ENCODE data around the gene ESPN.
A peak's percentile ranks its signal among the peaks of the same experiment; 100 is the strongest.
"Not testable (repeated sequence)": the region's sequence is repeated elsewhere in the genome, so short reads cannot be mapped to it uniquely, and the experiment has no call there.

Gene ESPN

DNA sequence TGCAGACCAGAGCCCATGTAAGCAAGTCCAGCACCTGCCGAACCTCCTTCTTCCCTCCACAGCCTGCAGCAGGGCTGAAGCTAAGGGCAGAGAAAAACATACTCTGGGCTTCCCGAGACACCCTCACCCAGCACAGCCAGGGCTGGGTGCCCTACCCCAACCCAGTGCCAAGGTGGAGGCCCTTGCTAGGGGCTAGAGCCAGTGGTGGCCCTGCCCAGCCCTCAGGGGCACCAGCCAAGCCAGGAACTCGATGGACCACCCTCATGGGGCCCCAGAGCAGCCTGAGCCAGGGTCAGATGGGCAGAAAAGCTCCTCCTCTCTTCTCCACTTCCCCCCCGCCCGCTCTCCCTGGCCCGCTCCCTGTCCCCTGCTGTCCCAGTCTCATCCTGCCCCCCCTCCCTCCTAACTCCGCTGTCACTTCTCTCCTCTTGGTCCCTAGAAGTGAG is 25.5 kb downstream of the ESPN start:
- DNase-seq, result no peak

DNA sequence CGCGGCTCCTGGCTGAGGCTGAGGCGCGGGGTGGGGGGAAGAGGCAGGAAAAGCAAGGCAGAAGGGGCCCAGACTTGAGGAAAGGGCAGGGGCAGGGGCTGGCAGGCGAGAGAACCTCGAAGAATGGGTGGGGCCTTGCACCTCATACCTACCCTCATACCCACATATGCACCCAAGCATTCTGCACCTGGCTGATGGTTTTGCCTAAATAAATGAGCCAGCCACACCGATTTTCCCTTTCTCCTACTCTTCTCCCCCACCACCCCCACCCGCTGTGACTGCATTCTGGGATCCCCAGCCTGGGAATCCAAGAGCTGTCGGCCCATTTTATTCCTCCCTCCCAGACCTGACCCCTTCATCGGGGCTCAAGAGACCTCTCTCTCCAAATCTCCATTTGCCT is 25.9 kb downstream of the ESPN start:
- DNase-seq, result not testable (repeated sequence)

DNA sequence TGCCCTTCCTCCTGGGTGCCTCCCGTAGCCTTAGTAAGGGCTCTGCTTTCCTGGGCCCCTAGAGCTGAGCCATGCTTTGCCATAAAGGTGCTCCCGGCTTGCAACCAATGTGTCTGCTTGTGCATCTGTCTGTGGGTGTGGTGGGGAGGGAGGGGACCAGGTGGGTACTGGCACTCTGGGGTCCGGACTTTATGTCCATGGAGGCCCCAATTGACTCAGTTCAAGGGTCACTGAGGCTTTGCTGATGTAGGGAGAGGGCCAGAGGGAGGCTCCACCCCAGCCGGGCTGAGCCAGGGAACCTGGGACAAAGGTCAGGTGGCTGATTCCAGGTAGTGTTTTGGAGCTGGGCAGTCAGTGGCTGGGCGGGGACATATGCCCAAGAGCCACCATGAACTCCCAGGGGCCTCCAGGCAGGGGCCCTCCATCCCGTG is 26.4 kb downstream of the ESPN start:
- DNase-seq, result no peak

DNA sequence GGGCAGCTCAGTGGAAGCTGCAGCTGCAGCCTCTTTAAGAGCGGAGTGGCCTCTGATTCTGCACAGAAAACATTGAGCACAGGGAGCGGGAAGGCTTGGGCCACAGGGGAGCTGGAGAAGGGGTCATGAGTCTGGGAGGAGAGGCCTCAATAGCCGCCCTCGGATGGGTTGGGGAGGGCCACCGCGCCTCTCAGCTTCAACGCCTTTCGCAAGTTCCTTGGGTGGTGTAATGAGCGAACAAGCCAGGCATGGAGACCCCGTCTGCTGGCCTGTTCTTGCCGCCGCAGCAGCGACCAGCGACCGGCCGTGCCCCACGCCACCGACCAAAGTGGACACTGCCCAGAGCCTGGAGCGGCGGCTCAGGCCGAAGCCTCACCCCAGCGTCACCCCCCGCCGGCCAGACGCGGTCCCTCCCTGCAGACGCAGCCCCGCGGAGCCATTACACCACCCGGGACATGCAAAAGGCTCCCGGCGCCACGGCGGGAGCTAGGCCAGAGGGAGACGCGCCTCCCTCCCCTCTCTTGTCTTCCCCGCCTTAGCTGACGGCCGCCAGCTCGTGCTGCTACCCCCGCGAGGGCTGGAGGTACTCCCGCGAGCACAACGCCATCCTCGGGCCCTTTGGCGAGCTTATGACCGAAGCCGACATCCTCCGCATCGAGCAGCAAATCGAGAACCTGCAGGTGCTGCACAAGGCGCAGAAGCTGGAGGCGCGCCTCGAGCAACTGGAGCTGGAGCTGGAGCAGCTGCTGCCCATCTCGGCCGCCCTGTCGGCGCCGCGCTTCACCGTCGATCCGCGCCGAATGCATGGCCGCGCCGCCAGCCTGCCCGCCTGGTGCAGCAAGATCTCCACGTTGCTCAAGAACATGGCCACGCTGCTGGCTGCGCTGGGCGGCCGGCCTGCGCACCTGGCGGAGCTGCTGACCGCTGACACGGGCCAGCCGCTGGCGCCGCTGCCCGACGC is 29.6 kb downstream of the ESPN start:
- DNase-seq, result not testable (repeated sequence)

DNA sequence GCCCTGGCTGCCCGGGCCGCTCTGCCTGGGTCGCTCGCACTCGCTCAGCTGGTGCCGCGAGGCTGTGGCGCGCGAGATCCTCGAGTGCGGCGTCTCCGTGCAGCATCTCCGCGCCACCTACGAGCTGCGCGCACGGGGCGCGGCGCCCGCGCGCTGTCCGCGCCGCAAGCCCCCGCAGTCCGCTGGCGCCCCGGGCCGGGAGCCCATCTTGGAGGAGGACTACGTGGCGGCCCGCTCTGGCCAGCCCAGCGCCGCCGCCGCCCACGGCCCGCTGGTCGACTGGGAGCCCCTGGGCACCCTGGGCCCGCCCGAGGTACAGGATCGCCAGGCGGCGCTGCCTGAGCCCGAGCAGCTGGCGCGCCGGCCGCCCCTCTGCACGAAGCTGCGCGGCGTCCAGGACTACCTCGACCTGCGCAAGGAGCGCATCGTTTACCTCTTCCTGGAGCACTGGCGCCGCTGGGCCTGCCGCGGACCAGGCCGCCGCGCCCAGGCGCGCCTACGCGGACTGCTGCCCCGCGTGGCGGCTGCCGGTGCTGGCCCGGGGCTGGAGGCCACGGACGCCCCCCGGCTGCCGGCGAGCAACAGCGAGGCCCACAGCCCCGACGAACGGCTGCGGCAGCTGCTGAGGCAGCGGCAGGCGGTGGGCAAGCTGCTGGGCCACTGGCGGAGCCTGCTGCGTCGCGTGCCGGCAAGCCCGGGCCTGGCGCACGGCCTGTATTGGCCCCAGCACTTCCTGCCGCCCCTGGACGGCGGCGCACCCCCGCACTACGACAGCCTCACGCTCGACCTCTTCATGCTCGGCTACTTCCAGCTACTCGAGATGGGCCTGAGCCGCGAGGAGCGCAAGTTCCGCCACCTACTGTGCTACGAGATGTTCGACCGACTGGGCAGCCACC is 30.5 kb downstream of the ESPN start:
- no peak for DNase-seq

DNA sequence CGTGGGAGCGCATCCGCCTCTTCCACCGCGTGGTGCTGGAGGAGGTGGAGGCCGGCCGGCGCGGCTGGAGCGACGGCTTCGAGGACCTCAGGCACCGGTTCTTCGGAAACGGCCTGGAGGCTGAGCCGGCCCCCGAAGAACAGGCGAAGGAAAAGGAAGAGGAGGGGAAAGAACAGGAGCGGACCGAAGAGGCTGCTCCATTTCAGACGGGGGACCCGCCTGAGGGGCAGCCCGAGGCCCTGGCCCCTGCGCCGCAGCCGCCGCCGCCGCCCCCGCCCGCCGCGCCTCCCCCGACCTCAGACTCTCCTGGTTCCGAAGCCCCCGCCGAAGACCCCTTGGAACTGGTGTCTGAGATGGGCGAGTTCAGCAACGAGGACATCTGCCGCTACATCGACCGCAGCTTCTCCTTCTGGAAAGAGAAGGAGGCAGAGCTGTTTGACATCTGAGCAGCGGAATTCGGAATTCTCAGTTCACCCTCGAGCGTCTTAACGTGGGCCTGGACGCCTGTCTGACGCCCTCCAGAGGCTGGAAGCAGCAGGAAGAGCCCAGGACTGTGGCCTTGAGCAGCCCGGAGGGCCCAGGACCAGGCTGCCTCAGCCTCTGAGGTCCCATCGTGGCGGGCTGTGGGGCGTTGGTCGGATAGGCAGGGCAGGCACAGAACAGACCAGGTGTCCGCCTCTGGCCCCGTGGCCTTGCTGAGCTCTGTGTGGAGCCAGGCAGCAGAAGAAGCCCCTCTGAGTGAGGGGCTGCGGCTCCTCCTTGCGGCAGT is 31.4 kb downstream of the ESPN start:
- not testable (repeated sequence) for DNase-seq

DNA sequence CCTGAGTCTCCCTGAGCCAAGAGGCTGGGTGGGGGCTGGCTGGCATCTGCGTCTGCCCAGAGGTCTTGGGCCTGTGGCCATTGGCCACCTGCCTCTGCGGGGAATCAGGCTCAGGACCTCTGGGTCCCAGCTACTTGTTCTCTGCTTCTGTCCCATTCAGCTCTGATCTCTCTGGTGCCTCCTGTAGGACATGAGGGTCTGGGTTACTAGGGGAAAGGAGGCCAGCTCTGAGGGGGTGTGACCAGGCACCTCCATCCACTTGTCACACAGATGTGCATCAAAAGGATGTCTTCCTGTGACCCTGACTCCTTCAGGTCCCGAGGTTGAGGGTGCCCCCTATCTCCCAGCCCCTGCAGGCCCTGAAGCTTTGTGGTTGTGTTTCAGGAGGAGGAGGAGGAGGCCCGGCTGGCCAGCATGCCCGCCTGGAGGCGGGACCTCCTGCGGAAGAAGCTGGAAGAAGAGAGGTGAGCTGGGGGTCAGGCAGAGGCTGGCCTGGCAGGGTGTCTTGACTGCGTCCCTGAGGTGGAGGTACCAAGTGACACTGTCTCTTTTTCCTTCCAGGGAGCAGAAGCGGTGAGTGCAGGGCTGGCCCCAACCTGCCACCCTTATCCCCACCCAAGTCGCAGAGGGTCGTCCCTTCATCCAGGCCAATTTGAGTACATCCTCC is 32.4 kb downstream of the ESPN start:
- DNase-seq, result no peak

DNA sequence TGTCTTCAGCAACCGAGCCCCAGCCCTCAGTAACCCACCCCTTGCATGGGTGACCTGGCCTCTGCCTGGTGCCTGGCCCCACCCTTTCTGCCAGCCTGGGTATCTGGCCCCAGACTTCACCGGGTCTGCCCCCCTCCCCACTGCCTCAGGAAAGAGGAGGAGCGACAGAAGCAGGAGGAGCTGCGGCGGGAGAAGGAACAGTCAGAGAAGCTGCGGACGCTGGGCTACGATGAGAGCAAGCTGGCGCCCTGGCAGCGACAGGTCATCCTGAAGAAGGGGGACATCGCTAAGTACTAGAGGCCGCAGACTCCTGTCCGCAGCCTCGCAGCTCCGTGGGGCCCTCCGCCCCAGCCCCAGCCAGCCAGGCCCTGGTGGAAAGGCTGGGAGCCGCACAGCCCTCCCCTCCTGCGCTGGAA is 35.3 kb downstream of the ESPN start:
- peak; percentile 48 for DNase-seq

DNA sequence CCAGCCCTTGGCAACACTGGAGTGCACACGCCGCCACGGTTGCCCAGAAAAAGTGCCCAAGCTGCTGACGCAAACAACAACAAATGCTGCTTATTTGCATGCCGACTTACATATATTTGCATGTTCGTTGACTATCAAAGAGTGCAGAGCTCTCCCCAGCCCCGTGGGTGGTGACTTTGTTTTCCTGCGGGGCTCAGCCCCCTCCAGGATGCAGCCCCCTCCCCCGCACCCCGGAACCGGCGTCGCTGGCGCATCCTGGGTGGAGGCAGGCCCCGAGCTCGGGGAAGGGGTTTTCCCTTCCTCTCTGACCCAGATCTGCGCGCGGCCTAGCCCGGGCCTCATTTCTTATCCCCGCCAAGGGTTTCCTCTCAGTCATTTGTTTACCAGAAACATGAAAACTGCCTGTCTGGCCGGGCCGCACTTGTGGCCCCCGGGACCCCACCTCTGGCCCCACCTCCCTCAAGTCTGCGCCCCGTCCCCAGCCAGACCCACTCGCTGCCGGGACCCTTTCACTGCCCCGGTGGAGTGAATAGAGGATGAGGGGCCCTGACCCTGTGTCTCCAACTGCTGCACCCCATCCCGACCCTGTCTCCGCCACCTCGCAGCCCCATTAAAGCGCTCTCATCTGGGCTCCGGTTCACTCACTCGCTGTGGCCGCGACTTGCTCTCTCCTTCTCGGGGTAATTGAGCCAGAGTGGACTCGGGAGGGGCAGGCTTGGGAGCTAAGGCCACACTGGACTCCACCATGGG is 35.9 kb downstream of the ESPN start:
- peak; percentile 84 for DNase-seq

DNA sequence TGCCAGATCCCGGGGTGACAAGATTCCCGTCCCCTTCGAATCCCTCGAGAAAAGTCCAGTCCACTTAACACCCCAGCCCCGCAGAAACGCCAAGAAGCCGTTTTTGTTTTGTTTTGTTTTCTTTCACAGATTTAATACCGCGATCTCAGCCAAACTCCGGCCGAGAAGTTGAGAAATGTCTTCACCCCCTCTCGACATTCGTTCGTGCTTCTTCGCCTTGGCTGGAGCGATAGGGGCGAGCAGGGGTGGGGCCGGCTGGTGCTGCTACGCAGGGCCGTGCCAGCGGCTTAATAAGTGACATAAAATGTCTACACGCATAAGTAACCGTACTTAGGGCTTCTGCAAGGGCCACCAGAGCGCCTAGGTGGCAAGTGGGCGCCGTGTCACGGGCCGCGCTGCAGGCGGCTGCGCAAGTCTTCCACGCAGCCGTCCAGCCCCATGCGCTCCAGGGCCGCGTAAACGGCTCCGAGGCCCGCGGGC is 36.5 kb downstream of the ESPN start:
- DNase-seq, result no peak

DNA sequence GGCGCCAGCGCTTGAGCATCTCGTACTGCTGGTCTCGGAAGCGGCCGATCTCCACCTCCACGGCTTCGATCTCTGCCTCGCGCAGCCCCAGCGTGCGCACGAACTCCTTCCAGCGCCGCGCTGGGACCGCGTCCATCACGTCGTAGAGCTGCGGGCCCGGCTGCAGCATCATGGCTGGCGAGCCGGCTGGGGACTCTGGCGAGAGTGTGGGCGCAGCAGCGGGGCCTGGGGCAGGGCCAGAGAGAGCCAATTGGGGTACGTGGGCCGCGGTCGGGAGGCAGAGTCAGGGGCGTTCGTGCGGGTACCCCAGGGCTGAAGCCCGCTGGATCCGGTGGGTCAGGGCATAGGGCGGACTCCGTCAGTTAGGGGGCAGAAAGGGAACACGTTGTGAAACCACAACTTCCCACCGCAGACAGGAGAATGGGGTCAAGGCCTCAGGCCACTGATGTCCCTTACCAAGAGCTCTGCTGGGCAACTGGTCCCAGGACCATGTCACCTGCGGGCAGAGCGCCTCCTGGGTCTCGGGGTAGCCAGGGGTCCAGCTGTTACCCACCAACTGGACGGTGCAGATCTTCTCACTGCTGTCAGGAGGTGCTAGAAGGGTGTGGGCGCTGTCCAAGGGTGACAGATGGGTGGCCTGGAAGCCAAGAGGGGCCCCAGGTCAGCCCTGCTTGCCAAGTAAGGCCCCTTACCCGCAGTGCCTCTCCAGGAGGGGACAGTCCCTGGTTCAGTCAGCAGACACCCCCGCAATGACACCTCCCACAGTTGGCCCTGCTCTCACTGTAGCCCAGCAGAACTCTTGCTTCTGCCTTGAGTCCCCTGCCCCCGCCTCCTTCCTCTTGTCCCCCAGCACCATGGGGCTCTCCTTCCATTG is 37.2 kb downstream of the ESPN start:
- no peak for DNase-seq

DNA sequence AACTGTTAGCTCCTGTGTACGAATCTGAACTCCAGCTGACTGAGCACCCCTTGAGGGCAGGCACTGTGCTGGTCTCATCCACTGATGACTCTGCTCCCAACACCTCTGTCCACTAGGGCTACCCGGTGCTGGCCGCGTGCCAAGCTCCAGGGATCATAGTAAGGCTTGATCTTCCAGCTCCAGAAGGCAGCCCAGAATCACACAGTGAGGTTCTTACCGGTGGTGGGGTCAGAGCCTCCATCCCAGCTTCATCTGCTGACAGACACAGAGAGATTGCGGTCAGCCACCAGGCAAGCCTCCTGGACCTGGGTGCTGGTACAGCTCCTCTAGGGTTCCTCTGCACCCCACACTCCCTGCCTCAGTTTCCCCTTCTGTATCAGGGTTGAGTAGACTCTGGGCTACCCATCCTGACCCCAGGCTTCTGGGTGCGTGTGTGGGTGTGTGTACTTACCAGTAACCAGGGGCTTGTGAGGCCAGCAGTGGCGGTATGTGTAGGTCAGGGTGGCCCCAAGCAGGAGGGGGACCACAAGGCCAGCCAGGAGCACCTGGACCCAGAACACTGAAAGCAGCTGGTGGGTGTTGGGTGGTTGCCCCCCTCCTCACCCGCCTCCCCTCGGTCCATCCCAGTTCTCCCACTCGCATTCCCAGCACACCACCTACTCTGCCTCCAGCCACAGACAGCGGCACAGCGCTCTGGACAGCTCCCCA is 38.0 kb downstream of the ESPN start:
- no peak for DNase-seq

DNA sequence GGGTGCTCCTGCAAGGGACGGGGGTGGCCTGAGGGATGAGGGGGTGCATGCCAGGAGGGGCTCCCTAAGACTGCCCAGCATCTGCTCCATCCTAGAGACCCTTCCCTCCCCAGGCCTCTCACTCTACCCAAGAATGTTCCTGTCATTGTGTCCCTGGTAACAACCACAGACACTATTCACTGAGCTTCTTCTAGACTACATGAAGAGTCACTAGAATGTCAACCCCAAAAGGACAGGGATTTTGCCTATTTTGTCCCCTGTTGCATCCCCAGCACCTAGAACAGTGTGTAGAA is 38.5 kb downstream of the ESPN start:
- no peak for DNase-seq

DNA sequence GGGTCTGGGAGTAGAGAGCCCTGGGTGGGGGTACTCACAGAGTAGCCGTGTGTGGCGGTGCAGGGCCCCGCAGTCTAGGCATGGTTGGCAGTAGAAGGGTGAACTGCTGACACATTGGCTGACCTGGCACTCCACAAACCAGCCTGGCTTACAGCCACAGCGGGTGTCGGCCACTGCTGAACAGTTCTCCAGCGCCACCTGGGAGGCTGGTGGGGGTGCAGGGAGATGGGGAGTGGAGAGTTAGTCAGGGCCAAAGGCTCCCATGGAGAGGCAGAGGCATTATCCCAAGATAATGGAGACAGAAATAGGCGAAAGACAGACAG is 39.9 kb downstream of the ESPN start:
- DNase-seq, result no peak

DNA sequence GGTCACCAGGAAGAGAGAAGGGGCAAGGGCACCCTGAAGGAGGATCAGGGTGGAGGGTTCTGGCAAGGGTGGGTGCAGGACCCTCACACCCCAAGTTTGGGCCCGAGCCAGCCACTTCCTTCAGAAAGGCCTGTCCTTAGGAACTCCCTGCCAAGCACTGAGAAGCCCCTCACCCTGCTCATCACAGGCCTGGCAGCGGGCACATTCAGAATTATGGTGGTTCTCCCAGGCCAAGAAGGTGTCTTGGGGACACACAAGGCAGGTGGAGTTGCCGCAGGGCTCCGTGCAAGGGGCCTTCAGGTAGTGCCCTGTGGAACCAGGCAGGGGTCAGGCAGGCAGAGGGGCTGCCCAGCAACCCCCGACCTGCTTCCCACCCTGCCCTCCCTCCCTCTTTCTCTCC is 40.3 kb downstream of the ESPN start:
- DNase-seq, result no peak

DNA sequence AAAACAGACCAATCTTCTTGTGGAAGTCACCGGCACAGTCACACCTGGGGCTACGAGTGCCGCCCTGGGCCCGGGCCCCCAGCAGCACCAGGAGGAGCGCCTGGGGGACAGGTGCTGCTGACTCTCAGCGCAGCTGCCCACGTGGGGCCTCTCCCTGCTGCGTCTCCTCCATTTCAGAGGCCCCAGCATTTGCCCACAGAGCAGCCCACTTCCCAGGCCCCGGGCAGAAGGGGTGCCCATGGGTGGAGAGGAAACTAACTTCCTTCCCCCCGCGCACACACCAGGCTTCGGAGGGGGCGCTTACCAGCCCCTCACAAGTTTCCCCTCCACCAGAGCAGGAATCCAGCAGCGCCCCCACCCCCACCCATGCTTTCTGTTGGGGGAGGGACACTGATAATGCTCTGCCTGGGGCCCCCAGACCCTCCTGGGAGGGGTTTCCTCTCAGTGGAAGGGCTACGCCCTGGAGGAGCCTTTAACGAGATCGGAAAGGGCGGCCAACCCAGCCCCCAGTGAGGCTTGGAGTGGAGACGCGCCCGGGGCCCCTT is 41.0 kb downstream of the ESPN start:
- DNase-seq, result no peak

DNA sequence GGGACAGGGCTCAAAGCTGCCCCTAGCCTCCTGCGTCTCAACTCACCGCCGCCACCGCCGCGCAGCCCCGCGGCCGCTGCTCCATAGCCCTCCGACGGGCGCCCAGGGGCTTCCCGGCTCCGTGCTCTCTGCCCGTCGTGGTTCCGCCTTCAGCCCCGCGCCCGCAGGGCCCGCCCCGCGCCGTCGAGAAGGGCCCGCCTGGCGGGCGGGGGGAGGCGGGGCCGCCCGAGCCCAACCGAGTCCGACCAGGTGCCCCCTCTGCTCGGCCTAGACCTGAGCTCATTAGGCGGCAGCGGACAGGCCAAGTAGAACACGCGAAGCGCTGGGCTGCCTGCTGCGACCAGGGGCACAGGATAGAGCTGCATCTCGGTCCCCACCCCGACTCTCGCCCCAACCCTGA is 41.4 kb downstream of the ESPN start, which contains the start of gene TNFRSF25:
TSS of gene TNFRSF25 (minus strand) at position 151 of the 400 bp plus-strand sequence. CDS start at position 85, 66 bp downstream.
- DNase-seq, result peak; percentile 45

DNA sequence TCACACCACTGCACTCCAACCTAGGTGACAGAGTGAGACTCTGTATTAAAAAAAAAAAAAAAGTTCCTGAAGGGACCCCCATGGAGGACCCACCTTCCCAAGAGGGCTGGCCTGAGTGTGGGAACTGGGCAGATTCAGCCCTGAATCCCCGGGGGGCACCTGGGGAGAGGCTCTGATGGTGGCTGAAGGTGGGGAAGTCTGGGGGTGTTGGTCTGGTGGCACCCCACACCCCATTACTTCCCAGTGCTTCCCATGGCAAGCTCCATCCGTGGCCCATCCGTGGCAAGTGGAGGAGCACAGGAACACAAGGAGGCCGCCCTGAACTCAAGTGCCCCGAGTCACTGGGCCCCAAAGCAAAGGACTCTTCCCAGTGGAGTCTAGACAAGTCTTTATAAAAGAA is 42.2 kb downstream of the ESPN start:
- DNase-seq, result no peak

DNA sequence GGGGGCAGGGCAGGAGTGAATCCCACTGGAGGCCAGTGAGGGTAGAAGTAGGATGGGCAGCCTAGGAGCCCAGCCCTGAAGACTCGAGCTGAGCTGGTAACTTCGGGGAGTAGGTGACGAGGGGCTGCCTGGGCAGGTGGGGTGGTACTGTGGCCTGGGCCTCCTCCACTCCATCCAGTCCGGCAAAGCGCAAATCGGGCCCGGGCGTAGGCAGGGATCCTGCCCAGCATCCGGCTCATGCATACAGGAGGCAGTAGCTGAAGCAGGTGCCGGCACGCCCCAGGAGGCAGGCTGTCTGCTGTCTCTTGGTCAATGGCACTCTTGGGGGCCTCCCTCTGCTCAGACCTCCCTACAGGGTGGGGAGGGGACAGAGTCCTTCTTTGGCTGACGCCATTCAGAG is 42.6 kb downstream of the ESPN start:
- no peak for DNase-seq

Measured in activated CD4-positive, alpha-beta T cell treated with anti-CD3 and anti-CD28 coated beads for 1 hour (primary cell).